HepG2 (cell line): ENCODE results near the gene VSTM5. TPM values are rescaled to one million over a fixed set of nuclear protein-coding genes. Genes with fewer than 3 reads are reported as not detected.

Experiments used
- ATAC-seq: fragments of 200-7000 bp; cut with Tn5 transposase; 3 replicates; pipeline ENCODE4 v1.9.1; 2020; ENCODE audit warnings: mild to moderate bottlenecking, moderate library complexity
- BruUV-seq: library from RNA; stranded (reverse); fragments of 400-500 nt; replicated peaks from 2 replicates; lab custom pipeline; 2021; lab: Mats Ljungman, UMichigan
- CTCF ChIA-PET: fragments of 300-600 bp; formaldehyde crosslinking; extraction: SDS; loops from one replicate; lab custom pipeline; 2021; ENCODE audit warnings: low total read pairs, inconsistent platforms, low intra/inter-chr PET ratio; lab: Yijun Ruan, JAX
- POLR2A ChIA-PET: fragments of 350-600 bp; sonication (Branson Sonifier 250); formaldehyde crosslinking; loops from one replicate; lab custom pipeline; 2020; ENCODE audit warnings: antibody characterized with exemption, inconsistent platforms; lab: Yijun Ruan, JAX
- DNase-seq: peaks from one replicate; pipeline ENCODE4 v3.0.0-alpha.2; 2015; ENCODE audit warnings: low spot score
- FAIRE-seq: peaks from 3 replicates; lab custom pipeline; 2011; peaks lifted over from hg19 to GRCh38; lab: Jason Lieb, UNC
- H2AFZ ChIP-seq: one replicate; pipeline ENCODE4 v1.6.1; 2011; ENCODE audit warnings: low read length, inconsistent platforms
- H3K27ac ChIP-seq: fragments of 300-600 bp; 3 replicates; pipeline ENCODE4 v1.8.0; 2011; ENCODE audit warnings: mixed run types, mild to moderate bottlenecking, mixed read lengths, low read length, inconsistent platforms; ENCODE audit not compliant: insufficient read depth; ENCODE audit errors: extremely low read length
- H3K27me3 ChIP-seq, 2 experiments: fragments of 200-600 bp in 1 of 2; 2 replicates in 1 of 2; 3 replicates in 1 of 2; pipeline versions ENCODE4 v1.6.0 to v1.8.0; 2011; ENCODE audit warnings: low read length in 2 of 2, mild to moderate bottlenecking in 2 of 2, moderate library complexity in 2 of 2, inconsistent platforms in 1 of 2; ENCODE audit not compliant: insufficient read depth in 2 of 2, control insufficient read depth in 1 of 2
- H3K36me3 ChIP-seq, 2 experiments: fragments of 200-600 bp in 1 of 2; replicated peaks in 1 of 2; 2 replicates in 1 of 2; 3 replicates in 1 of 2; pipeline versions ENCODE4 v1.5.1 to v1.8.0; 2011; ENCODE audit warnings: low read length in 2 of 2, inconsistent platforms in 1 of 2; ENCODE audit not compliant: insufficient read depth in 2 of 2, control insufficient read depth in 1 of 2
- H3K4me1 ChIP-seq: 2 replicates; pipeline ENCODE4 v1.5.1; 2012; ENCODE audit warnings: low read length, inconsistent platforms; ENCODE audit not compliant: insufficient read depth
- H3K4me2 ChIP-seq: 2 replicates; pipeline ENCODE4 v1.6.0; 2011; ENCODE audit warnings: low read depth, low read length, inconsistent platforms
- H3K4me3 ChIP-seq, 3 experiments: fragments of 200-600 bp in 1 of 3; sonication (generic), shearing (Covaris generic) in 1 of 3; replicated peaks in 1 of 3; 2 replicates each; pipeline ENCODE4 v1.5.1; 2011 to 2016; ENCODE audit warnings: low read length in 3 of 3, inconsistent platforms in 2 of 3, low read depth in 2 of 3, mild to moderate bottlenecking in 2 of 3, control low read depth in 1 of 3, mixed read lengths in 1 of 3; ENCODE audit not compliant: insufficient read depth in 1 of 3
- H3K79me2 ChIP-seq: one replicate; pipeline ENCODE4 v1.6.1; 2011; ENCODE audit warnings: low read length, inconsistent platforms; ENCODE audit not compliant: insufficient read depth
- H3K9ac ChIP-seq: 2 replicates; pipeline ENCODE4 v1.6.0; 2011; ENCODE audit warnings: mild to moderate bottlenecking, low read depth, low read length, inconsistent platforms; ENCODE audit not compliant: insufficient read depth
- H3K9me3 ChIP-seq: 2 replicates; pipeline ENCODE4 v1.5.1; 2012; ENCODE audit warnings: mild to moderate bottlenecking, low read length
- H4K20me1 ChIP-seq: 2 replicates; pipeline ENCODE4 v1.6.0; 2011; ENCODE audit warnings: inconsistent platforms, mild to moderate bottlenecking, low read length, moderate library complexity; ENCODE audit not compliant: insufficient read depth
- KLF15 ChIP-seq: sonication (generic); formaldehyde crosslinking; IDR thresholded peaks from 2 replicates; pipeline ENCODE4 v1.8.1; 2023; ENCODE audit warnings: borderline replicate concordance, mild to moderate bottlenecking, inconsistent platforms, missing genetic modification reagents, mixed read lengths
- NR1H2 ChIP-seq: sonication (generic); formaldehyde crosslinking; IDR thresholded peaks from 2 replicates; pipeline ENCODE4 v1.8.1; 2022; ENCODE audit warnings: low read depth, missing genetic modification reagents, borderline replicate concordance
- SRSF9 ChIP-seq: fragments of 200-400 bp; formaldehyde crosslinking; IDR thresholded peaks from 2 replicates; pipeline ENCODE4 v1.6.1; 2018; ENCODE audit warnings: borderline replicate concordance, mild to moderate bottlenecking, low read depth, low read length; ENCODE audit not compliant: insufficient read depth, poor library complexity, severe bottlenecking
- SSRP1 ChIP-seq: IDR thresholded peaks from 2 replicates; pipeline ENCODE4 v1.6.1; 2016; ENCODE audit warnings: control low read depth
- THYN1 ChIP-seq: sonication (generic); formaldehyde crosslinking; IDR thresholded peaks from 2 replicates; pipeline ENCODE4 v1.8.1; 2023; ENCODE audit warnings: low read depth, mild to moderate bottlenecking, moderate library complexity, missing genetic modification reagents, borderline replicate concordance
- ZNF10 ChIP-seq: sonication (generic); formaldehyde crosslinking; IDR thresholded peaks from 2 replicates; pipeline ENCODE4 v1.4.0; 2020; ENCODE audit warnings: mild to moderate bottlenecking, low read depth, missing genetic modification reagents, borderline replicate concordance
- ZNF451 ChIP-seq: sonication (generic); formaldehyde crosslinking; IDR thresholded peaks from 2 replicates; pipeline ENCODE4 v1.5.0; 2020; ENCODE audit warnings: mild to moderate bottlenecking, missing genetic modification reagents
- ZSCAN30 ChIP-seq: sonication (generic); formaldehyde crosslinking; IDR thresholded peaks from 2 replicates; pipeline ENCODE4 v1.5.0; 2020; ENCODE audit warnings: mild to moderate bottlenecking, missing genetic modification reagents
- WGBS: methylation state at CpG from one replicate; pipeline ENCODE4 v1.1.6; 2017; ENCODE audit warnings: low lambda C conversion rate; 5-methylcytosine and 5-hydroxymethylcytosine counted together
- in situ Hi-C: cut with HindIII; loops from 2 replicates; pipeline ENCODE4 v1.10.0; 2017; ENCODE audit warnings: low pct_unique_long_range_greater_than_20kb; ENCODE audit not compliant: extremely low pct_ligation_motif_present
- intact Hi-C: fragments of 100-400 bp; cut with micrococcal nuclease; formaldehyde crosslinking; loops from one replicate; pipeline ENCODE4 v1.10.0; 2022; ENCODE audit not compliant: unreplicated experiment
- polyA plus RNA-seq, 8 experiments: library from polyadenylated mRNA; depleted of rRNA in 3 of 8; stranded (reverse) in 7 of 8; unstranded in 1 of 8; fragments of >200 nt; fragmentation: Illumina TruSeq in 4 of 8; extraction: Trizol in 4 of 8; gene quantifications; 2 replicates each; pipeline versions ENCODE4 v1.2.1 to v1.2.3, GENCODE V29; 2011 to 2016; ENCODE audit warnings: low read depth in 4 of 8, missing spikeins in 1 of 8, mixed read lengths in 1 of 8; ENCODE audit not compliant: insufficient read depth in 1 of 8
- total RNA-seq, 5 experiments: library from RNA; depleted of rRNA; stranded (reverse); fragments of >200 nt; fragmentation: Illumina TruSeq; extraction: Trizol; gene quantifications; 2 replicates each; pipeline ENCODE4 v1.2.3, GENCODE V29; 2016; ENCODE audit warnings: low read depth in 1 of 5
- TF ChIP-seq, protein P1 (sequence below): sonication (generic); formaldehyde crosslinking; IDR thresholded peaks from 2 replicates; pipeline ENCODE4 v1.4.0; 2020; ENCODE audit warnings: missing genetic modification reagents
- TF ChIP-seq, protein P2 (sequence below): sonication (generic); formaldehyde crosslinking; IDR thresholded peaks from 2 replicates; pipeline ENCODE4 v1.4.0; 2020; ENCODE audit warnings: mild to moderate bottlenecking, low read depth, missing genetic modification reagents
- TF ChIP-seq, protein P3 (sequence below): sonication (generic); formaldehyde crosslinking; IDR thresholded peaks from 2 replicates; pipeline ENCODE4 v1.4.0; 2020; ENCODE audit warnings: missing genetic modification reagents

Gene VSTM5
- total and polyA plus RNA-seq, 2 of the 13 experiments (the other 11 are each of a cell fraction or from before 2014, with no cell fraction given), result not detected

DNA sequence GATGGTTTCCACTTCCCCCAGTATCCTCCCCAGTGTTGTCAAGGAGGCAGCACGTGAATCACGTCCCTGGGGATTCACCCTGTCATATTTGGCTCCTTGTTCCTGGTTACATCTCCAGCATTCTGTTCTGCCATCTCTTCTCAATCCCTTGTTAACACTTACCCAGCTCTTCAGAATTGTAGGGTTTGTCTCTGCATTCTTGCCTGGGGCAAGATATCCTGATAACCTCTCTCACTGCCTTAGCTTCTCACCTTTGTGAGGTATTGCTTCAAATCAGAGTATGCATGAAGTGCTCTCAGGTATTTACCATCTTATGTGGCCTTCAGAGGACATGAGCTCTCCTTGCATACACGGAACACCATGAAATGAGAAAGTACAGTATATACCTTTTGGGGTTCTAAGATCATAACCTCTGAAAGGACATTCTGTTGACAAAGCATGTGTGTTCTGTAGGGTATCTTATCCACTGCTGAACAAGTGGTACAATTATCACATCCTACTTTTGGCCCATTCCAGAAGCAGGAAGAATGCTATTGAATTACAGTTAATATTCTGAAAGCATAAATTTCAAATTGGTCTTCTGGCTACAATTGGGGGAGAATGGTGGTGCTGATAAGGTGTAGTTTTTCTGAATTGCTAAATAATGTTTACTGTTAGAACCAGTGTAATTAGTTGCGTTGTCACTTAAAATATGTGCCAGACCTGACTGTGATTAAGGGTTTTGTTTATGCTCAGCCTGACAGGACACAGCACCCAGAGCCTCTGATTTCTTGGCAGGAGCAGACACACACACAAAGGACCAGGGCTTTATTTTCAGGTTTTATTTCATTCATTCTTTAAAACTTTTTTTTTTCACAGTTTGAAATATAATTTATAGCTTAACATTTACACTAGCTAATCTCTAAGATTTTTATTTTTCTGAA, 32.7 kb downstream of the VSTM5 start (continued):
- TF ChIP-seq, protein P1, sequence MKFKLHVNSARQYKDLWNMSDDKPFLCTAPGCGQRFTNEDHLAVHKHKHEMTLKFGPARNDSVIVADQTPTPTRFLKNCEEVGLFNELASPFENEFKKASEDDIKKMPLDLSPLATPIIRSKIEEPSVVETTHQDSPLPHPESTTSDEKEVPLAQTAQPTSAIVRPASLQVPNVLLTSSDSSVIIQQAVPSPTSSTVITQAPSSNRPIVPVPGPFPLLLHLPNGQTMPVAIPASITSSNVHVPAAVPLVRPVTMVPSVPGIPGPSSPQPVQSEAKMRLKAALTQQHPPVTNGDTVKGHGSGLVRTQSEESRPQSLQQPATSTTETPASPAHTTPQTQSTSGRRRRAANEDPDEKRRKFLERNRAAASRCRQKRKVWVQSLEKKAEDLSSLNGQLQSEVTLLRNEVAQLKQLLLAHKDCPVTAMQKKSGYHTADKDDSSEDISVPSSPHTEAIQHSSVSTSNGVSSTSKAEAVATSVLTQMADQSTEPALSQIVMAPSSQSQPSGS (CRISPR knock-in tag), result no peak
- TF ChIP-seq SRSF9, result no peak
- no peak for TF ChIP-seq SSRP1 (CRISPR knock-in tag)

DNA sequence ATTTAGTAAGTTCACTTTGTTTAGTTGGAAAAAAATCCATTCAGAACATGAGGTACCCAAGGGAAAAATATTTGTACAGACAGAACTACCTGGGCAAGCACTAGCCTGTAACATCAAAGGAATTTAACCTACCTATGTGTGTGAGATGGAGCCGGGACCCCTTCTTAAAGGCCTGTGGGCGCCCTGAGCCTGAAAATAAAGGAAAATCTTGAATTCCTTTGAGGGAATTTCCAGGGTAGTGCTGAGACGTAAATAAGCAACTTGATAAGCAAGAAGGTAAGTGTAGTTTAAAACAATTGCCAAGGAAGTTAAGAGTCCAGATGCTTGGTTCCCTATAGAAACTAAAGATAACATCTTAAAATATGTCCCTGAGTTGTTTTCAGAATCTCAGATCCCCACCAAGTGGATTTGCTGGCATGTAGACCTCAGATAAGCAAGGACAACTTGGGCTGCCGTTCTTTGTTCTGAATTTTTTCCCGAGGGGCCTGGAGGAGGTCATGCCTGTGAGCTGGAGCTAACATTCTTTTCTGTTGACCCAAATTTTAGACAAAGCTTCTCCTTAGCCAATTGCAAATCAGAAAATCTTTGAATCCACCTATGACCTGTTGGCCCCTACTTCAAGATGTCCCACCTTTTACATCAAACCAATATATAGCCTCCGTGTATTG, 35.3 kb downstream of the VSTM5 start:
- no peak for FAIRE-seq
- POLR2A ChIA-PET, result no interaction called here
- 99% methylated on average over 6 of the region's 6 CpGs for WGBS
- H3K79me2 ChIP-seq, result no peaks in the 10 kb centered on the region
- in situ Hi-C loops, result no loop called here
- H3K9ac ChIP-seq, result no peak overlapping the region
- intact Hi-C loops, result no loop called here
- ATAC-seq, result no peak
- no TSS peak for BruUV-seq
- no peak overlapping the region for H3K4me2 ChIP-seq
- no peaks in the 10 kb centered on the region for H4K20me1 ChIP-seq
- H3K4me3 ChIP-seq, result no peak overlapping the region
- CTCF ChIA-PET, result no interaction called here
- H3K4me1 ChIP-seq, result peaks cover 2% of the 10 kb centered on the region
- H3K9me3 ChIP-seq, result no peaks in the 10 kb centered on the region
- peaks cover 3 to 40% of the 10 kb centered on the region in 2 experiments; a peak in 4 of 5 replicates for H3K36me3 ChIP-seq
- DNase-seq, result no peak
- H3K27ac ChIP-seq, result no peak overlapping the region
- no peaks in the 10 kb centered on the region for H3K27me3 ChIP-seq
- no peak overlapping the region for H2AFZ ChIP-seq
- TF ChIP-seq THYN1 (CRISPR knock-in tag) (no peak), NR1H2 (no peak), ZSCAN30 (CRISPR knock-in tag) (no peak), ZNF451 (CRISPR knock-in tag) (no peak), ZNF10 (CRISPR knock-in tag) (no peak), KLF15 (CRISPR knock-in tag) (no peak)
- TF ChIP-seq, protein P2, sequence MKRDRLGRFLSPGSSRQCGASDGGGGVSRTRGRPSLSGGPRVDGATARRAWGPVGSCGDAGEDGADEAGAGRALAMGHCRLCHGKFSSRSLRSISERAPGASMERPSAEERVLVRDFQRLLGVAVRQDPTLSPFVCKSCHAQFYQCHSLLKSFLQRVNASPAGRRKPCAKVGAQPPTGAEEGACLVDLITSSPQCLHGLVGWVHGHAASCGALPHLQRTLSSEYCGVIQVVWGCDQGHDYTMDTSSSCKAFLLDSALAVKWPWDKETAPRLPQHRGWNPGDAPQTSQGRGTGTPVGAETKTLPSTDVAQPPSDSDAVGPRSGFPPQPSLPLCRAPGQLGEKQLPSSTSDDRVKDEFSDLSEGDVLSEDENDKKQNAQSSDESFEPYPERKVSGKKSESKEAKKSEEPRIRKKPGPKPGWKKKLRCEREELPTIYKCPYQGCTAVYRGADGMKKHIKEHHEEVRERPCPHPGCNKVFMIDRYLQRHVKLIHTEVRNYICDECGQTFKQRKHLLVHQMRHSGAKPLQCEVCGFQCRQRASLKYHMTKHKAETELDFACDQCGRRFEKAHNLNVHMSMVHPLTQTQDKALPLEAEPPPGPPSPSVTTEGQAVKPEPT (CRISPR knock-in tag), result no peak
- TF ChIP-seq, protein P3, sequence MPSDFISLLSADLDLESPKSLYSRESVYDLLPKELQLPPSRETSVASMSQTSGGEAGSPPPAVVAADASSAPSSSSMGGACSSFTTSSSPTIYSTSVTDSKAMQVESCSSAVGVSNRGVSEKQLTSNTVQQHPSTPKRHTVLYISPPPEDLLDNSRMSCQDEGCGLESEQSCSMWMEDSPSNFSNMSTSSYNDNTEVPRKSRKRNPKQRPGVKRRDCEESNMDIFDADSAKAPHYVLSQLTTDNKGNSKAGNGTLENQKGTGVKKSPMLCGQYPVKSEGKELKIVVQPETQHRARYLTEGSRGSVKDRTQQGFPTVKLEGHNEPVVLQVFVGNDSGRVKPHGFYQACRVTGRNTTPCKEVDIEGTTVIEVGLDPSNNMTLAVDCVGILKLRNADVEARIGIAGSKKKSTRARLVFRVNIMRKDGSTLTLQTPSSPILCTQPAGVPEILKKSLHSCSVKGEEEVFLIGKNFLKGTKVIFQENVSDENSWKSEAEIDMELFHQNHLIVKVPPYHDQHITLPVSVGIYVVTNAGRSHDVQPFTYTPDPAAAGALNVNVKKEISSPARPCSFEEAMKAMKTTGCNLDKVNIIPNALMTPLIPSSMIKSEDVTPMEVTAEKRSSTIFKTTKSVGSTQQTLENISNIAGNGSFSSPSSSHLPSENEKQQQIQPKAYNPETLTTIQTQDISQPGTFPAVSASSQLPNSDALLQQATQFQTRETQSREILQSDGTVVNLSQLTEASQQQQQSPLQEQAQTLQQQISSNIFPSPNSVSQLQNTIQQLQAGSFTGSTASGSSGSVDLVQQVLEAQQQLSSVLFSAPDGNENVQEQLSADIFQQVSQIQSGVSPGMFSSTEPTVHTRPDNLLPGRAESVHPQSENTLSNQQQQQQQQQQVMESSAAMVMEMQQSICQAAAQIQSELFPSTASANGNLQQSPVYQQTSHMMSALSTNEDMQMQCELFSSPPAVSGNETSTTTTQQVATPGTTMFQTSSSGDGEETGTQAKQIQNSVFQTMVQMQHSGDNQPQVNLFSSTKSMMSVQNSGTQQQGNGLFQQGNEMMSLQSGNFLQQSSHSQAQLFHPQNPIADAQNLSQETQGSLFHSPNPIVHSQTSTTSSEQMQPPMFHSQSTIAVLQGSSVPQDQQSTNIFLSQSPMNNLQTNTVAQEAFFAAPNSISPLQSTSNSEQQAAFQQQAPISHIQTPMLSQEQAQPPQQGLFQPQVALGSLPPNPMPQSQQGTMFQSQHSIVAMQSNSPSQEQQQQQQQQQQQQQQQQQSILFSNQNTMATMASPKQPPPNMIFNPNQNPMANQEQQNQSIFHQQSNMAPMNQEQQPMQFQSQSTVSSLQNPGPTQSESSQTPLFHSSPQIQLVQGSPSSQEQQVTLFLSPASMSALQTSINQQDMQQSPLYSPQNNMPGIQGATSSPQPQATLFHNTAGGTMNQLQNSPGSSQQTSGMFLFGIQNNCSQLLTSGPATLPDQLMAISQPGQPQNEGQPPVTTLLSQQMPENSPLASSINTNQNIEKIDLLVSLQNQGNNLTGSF (CRISPR knock-in tag), result no peak
